AG04450 (cell line): ENCODE data around the gene PLA2G4F. TPM values are rescaled to one million over a fixed set of nuclear protein-coding genes. Genes with fewer than 3 reads are reported as not detected.

Experiments used
- CTCF ChIA-PET: fragments of 300-600, 350-600 bp; formaldehyde crosslinking; extraction: SDS; loops from one replicate; lab custom pipeline; 2022; ENCODE audit warnings: antibody characterized with exemption, inconsistent platforms; lab: Charles Lee
- POLR2A ChIA-PET: fragments of 350-600 bp; formaldehyde crosslinking; extraction: SDS; loops from one replicate; lab custom pipeline; 2021; ENCODE audit warnings: antibody characterized with exemption, inconsistent platforms; lab: Yijun Ruan, JAX
- DNase-seq: peaks from one replicate; pipeline ENCODE4 v3.0.0-alpha.2; 2011; ENCODE audit warnings: low read depth, low spot score
- H3K27ac ChIP-seq: one replicate; pipeline ENCODE4 v1.5.1; 2012; ENCODE audit warnings: low read depth, low read length, control low read depth
- H3K27me3 ChIP-seq: one replicate; pipeline ENCODE4 v1.6.0; 2012; ENCODE audit warnings: low read length; ENCODE audit not compliant: control insufficient read depth, insufficient read depth
- H3K4me3 ChIP-seq: 2 replicates; pipeline ENCODE4 v1.5.1; 2011; ENCODE audit warnings: mild to moderate bottlenecking, low read depth, low read length, control low read depth
- H3K9me3 ChIP-seq: 2 replicates; pipeline ENCODE4 v1.5.1; 2012; ENCODE audit warnings: low read length; ENCODE audit not compliant: control insufficient read depth, insufficient read depth
- CTCF ChIP-seq: IDR thresholded peaks from 2 replicates; pipeline ENCODE4 v1.5.1; 2011; ENCODE audit warnings: low read depth, low read length, control low read depth, inconsistent platforms
- polyA plus RNA-seq: library from polyadenylated mRNA; depleted of rRNA; stranded (reverse); fragments of >200 nt; gene quantifications from 2 replicates; pipeline ENCODE4 v1.2.3, GENCODE V29; 2011

The PLA2G4F gene
- polyA plus RNA-seq, 1 experiment = not detected

GRCh38 chr15:42155546-42156242 lies 742 bp downstream of the PLA2G4F start:
- Histone ChIP-seq H3K4me3 (no peak overlapping the region), H3K27me3 (peaks cover 2% of the 10 kb centered on the region), H3K9me3 (no peaks in the 10 kb centered on the region; the same call in 1 of the 2 replicates), H3K27ac (no peak overlapping the region)
- TF ChIP-seq CTCF = no peak
- ChIA-PET CTCF (no interaction called here), POLR2A (no interaction called here)
- DNase-seq = no peak

GRCh38 chr15:42154956-42155355 lies 1.5 kb downstream of the PLA2G4F start:
- Histone ChIP-seq H3K4me3 (no peak overlapping the region), H3K27ac (no peak overlapping the region), H3K27me3 (peaks cover 2% of the 10 kb centered on the region), H3K9me3 (no peaks in the 10 kb centered on the region; the same call in 1 of the 2 replicates)
- no peak for DNase-seq
- ChIA-PET CTCF (no interaction called here), POLR2A (no interaction called here)
- no peak for TF ChIP-seq CTCF

- peaks cover 2% of the 10 kb centered on the region for H3K27me3 ChIP-seq
- DNase-seq = no peak
- ChIA-PET CTCF (no interaction called here), POLR2A (no interaction called here)
- no peak for TF ChIP-seq CTCF
- H3K27ac ChIP-seq = no peak overlapping the region
- no peaks in the 10 kb centered on the region; the same call in 1 of the 2 replicates for H3K9me3 ChIP-seq
- H3K4me3 ChIP-seq = no peak overlapping the region
Observed at GRCh38 chr15:42154212-42154941, 2.1 kb downstream of the PLA2G4F start.

GRCh38 chr15:42153874-42154211 lies 2.6 kb downstream of the PLA2G4F start:
- TF ChIP-seq CTCF = no peak
- Histone ChIP-seq H3K4me3 (no peak overlapping the region), H3K9me3 (no peaks in the 10 kb centered on the region; the same call in 1 of the 2 replicates), H3K27me3 (peaks cover 2% of the 10 kb centered on the region), H3K27ac (no peak overlapping the region)
- ChIA-PET CTCF (no interaction called here), POLR2A (no interaction called here)
- DNase-seq = no peak

GRCh38 chr15:42152921-42153698 lies 3.3 kb downstream of the PLA2G4F start:
- H3K27ac ChIP-seq = no peak overlapping the region
- no peak for DNase-seq
- H3K9me3 ChIP-seq = no peaks in the 10 kb centered on the region; the same call in 1 of the 2 replicates
- peaks cover 5% of the 10 kb centered on the region for H3K27me3 ChIP-seq
- TF ChIP-seq CTCF = no peak
- ChIA-PET CTCF (no interaction called here), POLR2A (no interaction called here)
- H3K4me3 ChIP-seq = no peak overlapping the region
